Measurements from ENCODE around the gene PRKAG2. TPM values are rescaled to one million over a fixed set of nuclear protein-coding genes. Genes with fewer than 3 reads are reported as not detected.
"Not testable (repeated sequence)": the region's sequence is repeated elsewhere in the genome, so short reads cannot be mapped to it uniquely, and the experiment has no call there.

The PRKAG2 gene
- total RNA-seq, 2 donors from 2014 or later = 46.1 to 54.6 TPM

DNA sequence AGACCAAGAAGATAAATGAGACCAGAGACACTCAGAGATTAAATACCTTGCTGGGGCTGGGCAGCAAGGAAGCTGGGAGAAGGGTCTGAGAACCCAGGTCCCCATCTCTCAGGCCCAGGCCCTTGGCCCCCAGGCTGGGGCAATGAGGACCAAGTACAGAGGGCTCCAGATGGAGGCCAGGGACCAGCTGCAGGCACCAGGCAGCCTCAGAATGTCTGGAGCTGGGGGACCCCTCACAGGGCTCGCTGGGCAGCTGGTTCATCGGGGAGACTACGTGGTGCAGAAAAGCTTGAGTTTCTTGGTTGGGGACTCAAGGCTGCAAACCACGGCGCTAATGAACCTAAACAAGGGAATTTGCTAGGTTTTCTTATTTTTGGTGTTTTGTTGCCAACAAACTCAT, 75.6 kb downstream of the PRKAG2 start:
- intact Hi-C loops (cut with DNase I, micrococcal nuclease) = no loop called here
- no peak for ATAC-seq
- DNase-seq = no peak

DNA sequence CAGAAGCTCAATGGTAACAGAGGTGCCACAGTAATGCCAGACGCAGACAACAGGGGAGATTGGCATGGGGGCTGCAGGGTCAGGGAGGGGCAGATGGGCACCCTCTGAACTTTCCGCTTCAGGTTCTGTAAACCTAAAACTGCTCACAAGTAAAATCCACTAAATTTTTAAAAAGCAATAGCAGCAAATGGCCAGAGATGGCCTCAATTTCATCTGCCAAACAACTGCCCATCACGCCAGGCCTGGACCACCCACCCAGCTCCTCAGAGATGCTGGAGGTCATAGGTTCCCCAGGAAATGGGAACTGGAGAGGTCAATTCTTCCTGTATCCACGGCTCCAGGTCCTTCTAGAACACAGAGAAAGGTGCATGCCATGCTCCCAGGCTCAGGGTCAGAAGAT, 76.1 kb downstream of the PRKAG2 start:
- no peak for ATAC-seq
- no peak for DNase-seq
- intact Hi-C loops (cut with DNase I, micrococcal nuclease) = no loop called here

DNA sequence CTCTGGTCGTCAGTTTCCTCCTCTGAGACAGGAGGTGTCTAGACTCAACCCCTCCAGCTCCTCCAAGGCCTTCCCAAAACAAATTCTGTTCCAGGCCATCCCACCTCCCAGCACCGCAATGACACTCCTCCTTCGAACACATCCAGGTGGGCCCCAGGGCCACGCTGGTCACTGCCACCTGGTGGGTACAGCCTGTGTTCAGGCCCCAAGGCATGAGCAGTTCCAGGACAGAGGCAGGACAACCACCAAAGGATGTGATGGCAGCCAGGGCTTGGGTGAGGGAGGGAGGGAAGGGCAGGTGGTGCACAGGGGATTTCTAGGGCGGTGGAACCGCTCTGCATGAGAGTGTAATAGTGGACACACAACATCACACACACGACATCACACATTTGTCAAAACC, 76.5 kb downstream of the PRKAG2 start:
- ATAC-seq = no peak

DNA sequence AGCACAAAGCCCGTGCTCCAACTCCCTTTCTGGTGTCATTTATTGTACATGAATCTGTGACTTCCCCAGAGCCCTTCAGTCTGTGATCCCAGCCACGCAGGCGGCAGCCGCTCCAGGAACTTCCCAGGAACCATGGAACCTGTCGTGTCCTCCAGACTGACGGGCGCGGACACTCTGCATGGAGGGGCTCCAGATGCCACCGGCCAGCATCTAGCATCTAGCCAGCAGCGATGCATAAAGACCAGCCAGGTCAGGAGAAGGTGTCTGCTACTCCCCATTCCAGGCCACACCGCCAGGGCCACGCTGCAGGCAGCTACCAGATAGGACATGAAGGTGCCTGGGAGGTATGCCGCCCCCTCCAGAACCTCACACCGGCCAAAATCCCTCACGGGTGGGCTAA, 77.4 kb downstream of the PRKAG2 start:
- intact Hi-C loops (cut with DNase I, micrococcal nuclease) = no loop called here
- DNase-seq = no peak
- no peak for ATAC-seq

More for the DNA sequence above, 76.5 kb downstream of the PRKAG2 start:
- no peak for DNase-seq
- intact Hi-C loops (cut with DNase I, micrococcal nuclease) = no loop called here

DNA sequence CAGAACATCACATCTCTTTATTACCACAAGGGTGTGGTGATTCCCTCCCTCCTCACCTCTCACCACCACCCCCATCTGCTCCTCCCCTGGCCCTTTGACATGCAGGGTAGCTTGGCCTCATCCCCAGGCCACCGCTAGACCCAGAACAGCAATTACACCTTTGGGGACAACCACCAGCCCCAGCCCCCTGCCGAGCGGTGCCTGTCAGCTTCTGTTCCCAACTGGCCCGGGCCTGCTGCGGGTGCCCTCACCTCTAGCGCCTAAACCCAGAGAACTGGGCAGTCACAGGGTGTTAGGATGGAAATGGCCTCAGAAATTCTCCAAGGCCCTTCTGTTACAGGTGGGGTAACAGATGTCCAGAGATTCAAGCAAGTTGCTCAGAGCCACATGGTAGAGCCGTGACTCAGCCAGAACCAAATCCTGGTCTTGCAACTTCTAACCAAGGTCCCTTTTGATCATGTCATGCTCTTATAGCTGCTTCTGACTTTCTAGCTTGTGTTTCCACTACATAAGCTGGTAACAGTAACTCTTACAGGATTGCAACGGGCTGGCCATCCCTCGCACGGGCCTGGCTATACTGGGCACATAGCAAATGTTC, 78.0 kb downstream of the PRKAG2 start:
- intact Hi-C loops (cut with DNase I, micrococcal nuclease) = no loop called here
- no peak for DNase-seq
- no peak for ATAC-seq

DNA sequence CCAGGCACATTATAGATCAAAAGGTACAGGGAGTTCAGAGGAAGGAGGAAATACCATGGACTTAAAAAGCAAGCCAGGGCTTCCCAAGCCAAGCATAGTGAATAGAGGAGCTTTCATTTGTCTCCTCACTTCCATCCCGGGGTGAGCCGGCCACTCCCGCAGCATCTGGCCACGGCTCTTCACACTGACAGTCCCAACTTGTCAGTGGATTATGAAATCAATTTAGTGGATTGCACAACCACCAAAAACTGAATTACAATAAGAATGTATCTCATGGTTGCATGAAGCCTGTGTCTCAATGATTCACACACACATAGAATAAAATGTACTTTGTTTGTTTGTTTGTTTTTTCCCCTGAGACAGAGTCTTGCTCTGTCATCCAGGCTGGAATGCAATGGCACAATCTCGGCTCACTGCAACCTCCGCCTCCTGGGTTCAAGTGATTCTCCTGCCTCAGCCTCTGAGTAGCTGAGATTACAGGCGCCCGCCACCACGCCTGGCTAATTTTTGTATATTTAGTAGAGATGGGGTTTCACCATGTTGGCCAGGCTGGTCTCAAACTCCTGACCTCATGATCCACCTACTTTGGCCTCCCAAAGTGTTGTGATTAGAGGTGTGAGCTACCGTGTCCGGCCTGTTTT, 79.1 kb downstream of the PRKAG2 start:
- DNase-seq; ATAC-seq; intact Hi-C loops (cut with DNase I, micrococcal nuclease): not testable (repeated sequence)

DNA sequence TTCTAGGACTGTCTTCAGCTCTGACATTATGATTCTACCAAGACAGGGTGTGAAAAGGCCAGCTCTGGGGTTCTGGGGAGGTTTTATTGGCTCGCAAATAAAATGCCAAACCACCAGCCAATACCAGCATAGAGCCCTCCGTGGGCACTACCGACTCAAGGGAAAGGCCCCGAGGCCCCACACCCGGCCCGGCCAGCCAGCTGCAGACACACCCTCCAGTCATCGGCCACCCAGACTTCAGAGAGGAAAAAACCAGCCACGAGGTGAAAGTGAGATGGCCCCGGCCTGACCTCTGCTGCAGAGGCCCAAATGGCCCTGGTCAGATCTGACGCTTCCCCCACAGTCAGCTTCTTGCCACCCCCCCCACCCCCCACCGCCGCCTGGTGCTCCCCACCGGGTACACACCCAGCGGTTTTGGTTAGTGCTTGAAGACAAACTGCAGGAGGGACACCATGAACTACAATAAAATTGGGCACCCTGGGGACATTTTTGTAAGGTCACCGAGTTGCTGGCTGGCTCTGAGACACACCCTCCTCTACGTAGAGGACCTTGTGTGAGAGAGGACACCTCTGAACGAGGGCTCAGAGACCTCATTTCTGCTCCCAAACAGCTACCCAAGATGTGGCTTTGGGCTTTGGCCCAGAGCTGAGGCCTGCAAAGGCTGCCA, 79.9 kb downstream of the PRKAG2 start:
- DNase-seq (no peak), ATAC-seq (peak; percentile 20)
- intact Hi-C loops (cut with DNase I, micrococcal nuclease) = no loop called here

DNA sequence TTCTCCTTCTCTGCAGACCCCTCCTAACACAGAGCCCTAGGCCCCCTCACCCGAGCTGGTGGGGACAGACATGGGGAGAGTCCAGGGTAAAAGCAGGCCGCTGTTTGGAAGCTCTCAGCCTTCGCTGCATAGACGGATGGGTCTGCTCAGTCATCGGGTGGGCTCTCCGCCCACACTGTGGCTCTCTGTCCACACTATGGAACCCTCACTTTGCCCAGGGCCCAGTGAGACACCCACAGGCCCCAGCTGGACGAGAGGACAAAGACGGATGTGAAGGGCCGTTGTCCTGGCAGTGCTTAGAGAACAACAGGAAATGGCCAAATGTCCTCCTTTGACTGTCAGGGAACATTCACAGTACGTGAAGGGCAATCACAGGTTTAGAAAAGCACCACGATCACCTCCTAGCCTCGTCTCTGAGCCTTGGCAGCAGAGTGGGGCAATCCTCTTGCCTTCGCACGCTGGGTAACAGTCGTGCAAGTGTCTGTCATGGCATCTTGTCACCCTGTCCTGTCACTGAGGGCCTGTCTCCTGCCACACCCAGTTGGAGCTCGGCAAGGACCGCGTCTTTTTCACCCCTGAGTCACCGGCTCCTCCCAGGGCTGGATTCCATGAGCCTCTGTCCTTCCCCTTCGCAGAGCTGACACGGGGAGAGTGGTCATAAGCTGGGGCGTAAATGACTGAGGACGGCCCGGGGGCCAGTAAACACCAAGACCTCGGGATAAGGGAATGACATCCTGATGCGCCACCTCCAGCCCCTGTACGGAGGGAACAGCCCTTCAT, 80.6 kb downstream of the PRKAG2 start:
- intact Hi-C loops (cut with DNase I, micrococcal nuclease) = no loop called here
- ATAC-seq (peak; percentile 51), DNase-seq (no peak)

DNA sequence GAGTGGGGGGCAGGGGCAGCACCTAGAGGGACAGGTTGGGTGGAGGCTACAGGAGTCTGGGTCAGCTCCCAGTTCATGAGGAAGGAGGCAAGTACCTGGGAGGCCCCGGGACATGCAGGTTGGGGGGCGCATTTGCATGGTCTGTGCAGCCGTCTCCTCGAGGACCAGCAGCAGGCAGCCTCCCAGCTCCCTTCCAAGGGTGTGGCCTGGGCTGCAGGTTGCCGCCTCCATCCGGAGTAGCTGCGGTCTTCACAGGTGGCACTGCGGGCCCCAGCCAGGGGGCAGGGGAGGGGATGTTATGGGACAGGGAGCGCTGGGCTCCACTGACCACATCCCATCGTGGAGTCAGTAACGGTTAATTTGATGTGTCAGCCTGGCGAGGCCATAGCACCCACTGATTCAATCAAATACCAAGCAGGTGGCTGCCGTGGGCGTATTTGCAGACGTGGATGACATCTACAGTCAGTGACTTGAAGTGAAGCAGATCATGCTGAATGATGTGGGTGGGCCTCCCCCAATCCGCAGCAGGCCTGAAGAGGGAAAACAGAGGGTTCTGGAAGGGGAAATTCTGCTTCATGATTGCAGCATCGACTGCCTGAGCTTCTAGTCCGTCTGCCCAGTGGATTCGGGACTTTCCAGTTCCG, 81.6 kb downstream of the PRKAG2 start:
- intact Hi-C loops (cut with DNase I, micrococcal nuclease) = no loop called here
- ATAC-seq (no peak), DNase-seq (no peak)

DNA sequence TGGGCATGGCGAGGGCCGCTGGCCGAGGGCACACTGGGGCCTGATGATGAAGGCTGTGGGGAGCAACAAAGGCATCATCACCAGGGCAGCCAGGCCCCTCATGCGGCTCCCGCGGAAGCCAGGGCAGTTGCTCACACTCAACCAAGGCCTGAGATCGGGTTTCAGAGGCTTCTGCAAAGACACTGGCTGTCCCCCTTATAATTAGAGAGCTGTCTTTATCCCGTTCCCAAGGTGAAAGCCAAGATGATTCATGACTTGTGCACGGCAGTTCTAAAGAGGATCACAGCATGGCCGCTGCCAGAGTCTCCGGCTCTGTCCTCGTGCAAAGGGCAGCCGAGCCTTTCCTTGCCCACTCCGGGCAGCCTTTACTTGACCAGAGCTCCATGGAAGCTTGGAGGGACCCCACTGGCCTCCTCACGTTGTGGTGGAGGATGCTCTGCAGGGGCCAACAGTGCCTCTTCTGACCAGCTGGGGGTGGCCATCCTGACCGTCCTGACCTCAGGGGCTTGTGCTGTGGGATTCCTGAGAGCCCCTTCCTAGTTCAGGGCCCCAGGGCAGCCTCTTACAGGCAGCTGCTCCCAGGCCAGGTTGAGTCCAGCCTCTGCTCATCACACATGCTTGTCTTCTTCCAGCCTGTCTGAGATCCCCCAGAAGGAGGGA, 82.3 kb downstream of the PRKAG2 start:
- ATAC-seq (no peak), DNase-seq (no peak)
- intact Hi-C loops (cut with DNase I, micrococcal nuclease) = no loop called here

DNA sequence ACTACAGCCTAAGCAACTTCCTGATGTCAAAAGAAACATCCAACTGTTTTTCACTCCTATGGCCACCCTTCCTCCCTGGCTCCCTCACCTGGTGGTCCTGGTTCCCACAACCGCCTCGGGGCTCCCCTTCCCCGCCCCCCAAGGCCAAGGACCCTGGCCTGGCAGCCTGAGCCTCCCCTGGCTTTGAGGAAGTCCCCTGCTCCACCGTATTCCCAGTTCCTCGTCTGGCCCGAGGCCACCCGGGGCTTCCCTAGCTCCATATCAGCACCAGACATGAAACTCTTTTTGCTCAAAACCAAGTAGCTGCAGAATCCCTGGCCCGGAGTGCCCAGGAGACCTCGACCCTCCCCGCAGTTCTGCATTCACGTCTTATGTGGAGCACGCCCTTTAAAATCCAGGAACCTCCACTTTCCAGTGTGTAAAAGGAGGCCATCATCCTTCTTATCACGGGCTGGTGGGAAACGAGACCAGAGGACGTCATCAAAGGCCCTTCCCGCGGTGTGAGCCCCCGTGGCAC, 82.9 kb downstream of the PRKAG2 start:
- DNase-seq = no peak

DNA sequence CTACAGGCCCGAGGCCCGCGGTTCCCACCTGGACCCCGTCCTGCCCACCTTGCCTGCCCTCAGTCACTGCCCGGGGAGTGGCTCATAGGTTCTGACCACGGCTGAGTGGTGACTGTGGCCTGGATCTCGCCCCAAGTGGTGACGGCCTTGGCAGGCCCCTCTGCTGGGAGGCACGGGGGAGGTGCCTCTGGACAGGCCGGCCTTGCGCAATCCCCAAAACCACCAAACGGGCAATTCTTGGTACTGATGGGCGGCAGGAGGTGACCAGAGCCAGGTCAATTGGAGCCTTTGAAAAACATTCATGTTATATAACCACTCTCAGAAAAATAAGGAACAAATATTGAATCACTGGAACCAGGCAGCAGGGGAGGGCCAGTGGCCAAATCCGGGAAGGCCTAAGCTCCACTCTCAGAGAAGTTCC, 83.4 kb downstream of the PRKAG2 start:
- intact Hi-C loops (cut with DNase I, micrococcal nuclease) = no loop called here
- ATAC-seq (no peak), DNase-seq (no peak)

More for the DNA sequence above, 82.9 kb downstream of the PRKAG2 start:
- intact Hi-C loops (cut with DNase I, micrococcal nuclease) = no loop called here
- ATAC-seq = no peak

DNA sequence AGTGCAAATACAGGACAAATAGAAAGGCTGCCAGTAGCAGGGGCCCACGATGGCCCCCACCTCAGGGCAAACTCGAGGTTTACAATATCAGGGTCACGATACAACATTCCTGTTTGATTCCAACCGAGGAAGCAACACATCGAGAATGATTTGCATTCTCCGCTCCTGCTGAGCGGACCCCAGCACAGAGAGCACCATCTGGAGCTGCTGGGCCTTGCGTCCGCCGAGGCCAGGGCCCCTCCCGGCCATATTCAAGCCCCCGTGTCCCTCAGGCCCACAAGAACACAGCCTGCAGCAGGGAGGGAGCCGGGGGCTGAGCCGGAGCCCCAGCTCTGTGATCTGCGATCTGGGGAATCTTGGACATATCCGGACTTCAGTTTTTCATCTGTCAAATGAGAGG, 84.3 kb downstream of the PRKAG2 start:
- no peak for DNase-seq

DNA sequence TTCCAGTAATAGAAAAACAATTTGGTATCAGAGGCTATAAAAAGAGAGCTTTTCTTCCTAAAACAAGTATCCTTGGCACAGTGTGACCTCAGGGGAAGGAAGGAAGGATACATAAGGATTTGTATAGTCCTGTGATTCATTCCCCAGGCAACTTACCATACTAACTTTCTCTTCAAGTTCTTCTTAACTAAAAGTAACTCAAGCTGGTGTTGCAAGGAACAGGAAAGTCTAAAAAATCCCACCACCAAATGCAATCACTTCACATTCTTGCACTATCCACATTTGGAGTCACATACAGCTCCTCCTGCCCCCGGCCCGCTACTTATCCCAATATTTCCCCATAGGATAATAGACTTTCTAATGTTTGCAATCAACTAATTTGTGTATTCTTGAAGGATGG, 84.8 kb downstream of the PRKAG2 start:
- DNase-seq = no peak
- ATAC-seq = no peak
- intact Hi-C loops (cut with DNase I, micrococcal nuclease) = no loop called here

More for the DNA sequence above, 84.3 kb downstream of the PRKAG2 start:
- no peak for ATAC-seq
- intact Hi-C loops (cut with DNase I, micrococcal nuclease) = no loop called here

DNA sequence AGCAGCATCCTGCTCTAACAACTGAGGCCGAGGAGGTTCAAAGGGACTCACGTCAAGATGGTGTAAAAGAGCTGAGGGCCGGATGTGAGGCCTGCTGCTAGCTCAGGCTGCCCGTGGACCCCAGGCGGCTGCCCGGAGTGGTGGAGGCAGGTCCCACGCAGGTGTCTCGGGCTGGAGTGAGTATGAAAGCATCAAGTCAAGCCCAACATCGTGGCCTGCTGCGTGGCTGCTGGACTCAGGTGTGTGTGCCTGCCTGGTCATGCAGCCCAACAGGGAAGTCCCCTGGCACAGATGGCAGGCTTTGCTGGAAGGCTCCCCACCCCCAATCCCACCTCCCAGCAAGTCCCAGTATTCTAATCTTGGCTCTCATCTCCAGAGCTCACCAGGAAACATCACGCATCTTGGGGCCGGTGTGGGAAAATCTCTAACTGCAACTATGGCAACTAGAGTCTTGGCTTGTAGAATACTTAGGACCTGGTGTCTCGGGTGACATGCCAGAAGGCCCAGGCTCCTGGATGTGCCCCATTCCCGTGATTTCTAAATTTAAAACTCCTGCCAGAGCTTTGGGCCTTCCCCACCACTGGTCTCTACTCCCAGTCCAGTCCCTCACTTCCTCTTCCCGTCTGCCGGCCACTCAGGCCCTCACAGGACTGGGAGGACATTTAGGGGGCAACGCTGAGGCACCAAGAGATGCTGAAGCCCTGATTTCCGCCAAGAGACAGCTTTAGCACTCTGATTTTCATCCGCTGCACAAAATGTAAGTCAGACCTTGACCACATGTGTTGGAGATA, 85.9 kb downstream of the PRKAG2 start:
- no peak for ATAC-seq
- no peak for DNase-seq
- intact Hi-C loops (cut with DNase I, micrococcal nuclease) = no loop called here

DNA sequence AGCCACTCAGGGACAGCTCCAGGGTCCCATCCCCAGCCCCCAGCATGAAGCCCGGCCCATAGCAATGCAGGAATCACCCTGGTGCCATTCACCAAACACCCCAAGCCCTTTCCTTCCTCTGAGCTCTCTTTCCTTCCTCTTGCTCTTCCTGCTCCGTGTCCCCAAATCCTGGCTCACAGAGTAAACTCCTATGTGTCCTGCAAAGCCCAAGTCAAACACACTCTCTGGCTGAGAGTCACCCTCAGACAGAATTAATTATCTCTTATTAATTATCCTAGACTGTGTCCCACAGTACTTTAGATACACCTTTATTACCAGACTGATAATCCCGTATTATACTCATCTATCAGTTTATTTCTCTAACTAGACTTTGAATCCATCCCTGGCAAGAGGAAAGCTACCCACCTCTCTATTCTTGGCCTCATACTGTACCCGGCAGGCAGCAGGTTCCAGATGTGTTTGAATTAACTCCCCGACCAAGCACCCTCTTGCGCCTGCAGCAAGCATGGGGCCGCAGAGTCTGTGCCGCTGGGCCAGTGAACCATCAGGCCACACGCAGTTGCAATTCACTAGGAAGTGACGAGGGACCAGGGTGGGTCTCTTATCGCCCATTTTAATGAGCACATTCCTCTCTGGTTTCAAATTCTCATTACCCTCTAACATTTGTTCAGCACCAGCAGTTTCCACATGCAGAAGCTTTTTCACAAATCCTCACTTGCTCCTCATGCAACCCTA, 86.7 kb downstream of the PRKAG2 start:
- intact Hi-C loops (cut with DNase I, micrococcal nuclease) = no loop called here
- ATAC-seq = no peak
- DNase-seq = no peak

DNA sequence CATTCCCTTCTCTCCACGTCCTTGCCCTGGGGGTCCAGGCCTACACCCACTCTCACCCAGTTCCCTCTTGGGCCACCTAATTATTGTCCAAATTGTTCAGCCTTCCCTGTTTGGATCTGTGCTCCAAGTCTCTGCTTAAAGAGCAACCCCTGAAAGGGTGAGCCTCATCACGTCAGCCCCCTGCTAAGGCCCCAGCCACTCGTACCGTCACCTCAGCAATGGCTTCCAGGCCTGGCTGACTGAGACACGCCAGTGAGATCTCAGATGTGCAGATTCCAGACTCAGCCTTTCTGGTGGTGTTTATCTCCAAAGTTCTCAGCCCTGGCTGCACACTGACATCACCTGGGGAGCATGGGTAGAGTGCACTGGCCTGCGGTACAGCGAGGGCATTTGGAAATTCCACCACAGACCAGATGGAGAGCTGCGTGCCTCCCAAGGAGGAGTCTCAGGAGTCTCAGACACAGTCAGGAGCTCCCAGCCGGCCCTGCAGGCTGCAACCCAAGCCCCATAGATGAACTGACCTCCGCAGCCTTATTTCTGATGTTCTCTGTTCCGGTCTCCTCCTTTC, 87.5 kb downstream of the PRKAG2 start:
- ATAC-seq = no peak
- no peak for DNase-seq
- intact Hi-C loops (cut with DNase I, micrococcal nuclease) = loop anchor here in 1 of 2 donors (5.0 kb wide), 1 partner anchor 153 kb away; no protein-coding TSS in a partner anchor
